Kidney (tissue), 14 donors: Measurements from ENCODE around the gene ACTN1. TPM values are rescaled to one million over a fixed set of nuclear protein-coding genes. Genes with fewer than 3 reads are reported as not detected.

Experiments
- DNase-seq, 5 donors: peaks; one replicate each; pipeline ENCODE4 v3.0.0-alpha.2; 2013 to 2020
- FAIRE-seq: peaks from 2 replicates; lab custom pipeline; 2012; peaks lifted over from hg19 to GRCh38; lab: Jason Lieb, UNC
- H3K27ac ChIP-seq, 2 donors: one replicate each; pipeline ENCODE4 v1.7.0; 2013; ENCODE audit warnings: low read depth in 2 of 2, low read length in 2 of 2, inconsistent platforms in 1 of 2
- H3K27me3 ChIP-seq: one replicate; pipeline ENCODE4 v1.7.1; 2013; ENCODE audit warnings: low read length, inconsistent platforms; ENCODE audit not compliant: control insufficient read depth, insufficient read depth
- H3K36me3 ChIP-seq, 3 donors: one replicate each; pipeline versions ENCODE4 v1.7.0 to v1.7.1; 2013; ENCODE audit warnings: low read length in 3 of 3, control low read depth in 1 of 3, inconsistent platforms in 1 of 3; ENCODE audit not compliant: insufficient read depth in 3 of 3, control insufficient read depth in 2 of 3
- H3K4me1 ChIP-seq, 3 donors: one replicate each; pipeline versions ENCODE4 v1.7.0 to v1.7.1; 2013; ENCODE audit warnings: low read length in 3 of 3, inconsistent platforms in 1 of 3, low read depth in 1 of 3; ENCODE audit not compliant: control insufficient read depth in 2 of 3, insufficient read depth in 2 of 3
- H3K4me3 ChIP-seq, 3 donors: one replicate each; pipeline versions ENCODE4 v1.7.0 to v1.8.1; 2013; ENCODE audit warnings: low read length in 3 of 3, control low read depth in 1 of 3, inconsistent platforms in 1 of 3
- H3K9ac ChIP-seq, 3 donors: one replicate each; pipeline versions ENCODE4 v1.7.0 to v1.7.1; 2013; ENCODE audit warnings: low read length in 3 of 3, control low read depth in 1 of 3, inconsistent platforms in 1 of 3
- H3K9me3 ChIP-seq, 3 donors: one replicate each; pipeline versions ENCODE4 v1.7.0 to v1.7.1; 2013; ENCODE audit warnings: low read length in 3 of 3, control low read depth in 1 of 3, inconsistent platforms in 1 of 3; ENCODE audit not compliant: control insufficient read depth in 2 of 3, insufficient read depth in 1 of 3
- intact Hi-C: fragments of 100-400 bp; cut with DNase I; formaldehyde crosslinking; loops from one replicate; pipeline ENCODE4 v1.11.1; 2022
- polyA plus RNA-seq: library from polyadenylated mRNA; stranded (reverse); fragments of 350-450 nt; fragmentation: Illumina TruSeq; extraction: RNeasy Lipid Tissue Mini Kit (QIAGEN cat#74804); gene quantifications from one replicate; pipeline ENCODE4 v1.2.3, GENCODE V29; 2014; ENCODE audit warnings: low read depth, low replicate concordance; ENCODE audit not compliant: insufficient read depth
- total RNA-seq: library from RNA; stranded (reverse); fragmentation: NEBNext Ultra II Directional; extraction: Animal tissue kit (Norgen Biotek cat#: 25700); gene quantifications from one replicate; pipeline ENCODE4 v1.2.1, GENCODE V29; 2021
- TF ChIP-seq, protein P1 (sequence below): IDR thresholded peaks from 3 replicates; pipeline ENCODE4 v1.5.1; 2012; ENCODE audit warnings: mild to moderate bottlenecking, moderate library complexity, borderline replicate concordance; ENCODE audit not compliant: insufficient read depth; ENCODE audit errors: extremely low read depth
- donor health status: control.
- donor health status: control.
- donor health status: control.
- donor health status: control.
- donor health status: control.
- donor health status: DM: yes; HTN: yes; CAD: no.
- donor health status: Normal renal cell carcinoma (clear cell type).

ACTN1 gene
- total and polyA plus RNA-seq, 2 donors from 2014 or later, result 20.1 to 184 TPM

DNA sequence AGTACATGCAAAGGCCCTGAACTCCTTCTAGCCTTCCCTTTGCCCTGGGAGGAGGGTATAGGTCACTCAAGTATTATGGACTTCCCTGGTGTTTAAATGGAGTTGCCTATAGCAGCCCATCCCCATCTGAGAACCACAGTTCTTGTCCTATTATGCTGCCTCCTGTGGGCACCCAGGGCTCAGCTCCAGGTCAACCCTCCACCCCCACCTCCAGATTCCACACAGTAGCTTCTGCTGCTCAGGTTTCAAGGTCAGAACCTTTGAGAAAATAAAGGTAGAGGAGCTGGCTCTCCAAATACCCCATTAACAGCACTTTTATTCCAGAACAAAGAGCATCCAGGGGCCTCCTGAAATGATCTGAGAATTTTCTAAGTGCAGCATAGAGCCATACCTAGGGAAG, 57.4 kb downstream of the ACTN1 start:
- peaks cover 0 to 5% (median 0%) of the 10 kb centered on the region in 3 donors for H3K4me1 ChIP-seq
- no peak overlapping the region for H3K27ac ChIP-seq
- H3K9ac ChIP-seq, result no peak overlapping the region

DNA sequence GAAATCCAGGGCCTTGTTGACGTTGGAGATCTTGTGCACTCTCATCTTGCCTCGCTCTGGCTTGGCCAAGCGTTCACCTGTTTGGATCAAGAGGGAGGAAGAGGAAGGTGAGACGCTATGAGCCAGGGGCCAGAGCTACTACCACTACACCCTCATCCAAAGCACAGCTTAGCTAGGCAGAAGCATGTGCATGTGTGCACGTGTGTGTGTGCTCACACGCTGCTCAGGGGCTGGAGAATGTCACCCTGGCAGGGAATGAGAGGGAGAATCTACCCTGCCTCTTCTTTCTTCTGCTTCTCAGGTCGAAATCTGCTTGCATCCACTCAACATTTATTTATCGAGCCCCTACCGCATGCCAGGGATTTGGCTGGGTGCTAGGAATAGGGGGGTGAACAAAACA, 58.1 kb downstream of the ACTN1 start:
- Histone ChIP-seq H3K9me3 (peaks cover 0 to 2% (median 0%) of the 10 kb centered on the region in 3 donors), H3K27ac (no peak overlapping the region), H3K4me3 (no peak overlapping the region), H3K36me3 (peaks cover 0 to 5% (median 0%) of the 10 kb centered on the region in 3 donors), H3K4me1 (peaks cover 0 to 5% (median 0%) of the 10 kb centered on the region in 3 donors), H3K9ac (no peak overlapping the region), H3K27me3 (no peaks in the 10 kb centered on the region)
- DNase-seq, result no peak
- no peak for FAIRE-seq
- intact Hi-C loops, result no loop called here
- TF ChIP-seq, protein P1, sequence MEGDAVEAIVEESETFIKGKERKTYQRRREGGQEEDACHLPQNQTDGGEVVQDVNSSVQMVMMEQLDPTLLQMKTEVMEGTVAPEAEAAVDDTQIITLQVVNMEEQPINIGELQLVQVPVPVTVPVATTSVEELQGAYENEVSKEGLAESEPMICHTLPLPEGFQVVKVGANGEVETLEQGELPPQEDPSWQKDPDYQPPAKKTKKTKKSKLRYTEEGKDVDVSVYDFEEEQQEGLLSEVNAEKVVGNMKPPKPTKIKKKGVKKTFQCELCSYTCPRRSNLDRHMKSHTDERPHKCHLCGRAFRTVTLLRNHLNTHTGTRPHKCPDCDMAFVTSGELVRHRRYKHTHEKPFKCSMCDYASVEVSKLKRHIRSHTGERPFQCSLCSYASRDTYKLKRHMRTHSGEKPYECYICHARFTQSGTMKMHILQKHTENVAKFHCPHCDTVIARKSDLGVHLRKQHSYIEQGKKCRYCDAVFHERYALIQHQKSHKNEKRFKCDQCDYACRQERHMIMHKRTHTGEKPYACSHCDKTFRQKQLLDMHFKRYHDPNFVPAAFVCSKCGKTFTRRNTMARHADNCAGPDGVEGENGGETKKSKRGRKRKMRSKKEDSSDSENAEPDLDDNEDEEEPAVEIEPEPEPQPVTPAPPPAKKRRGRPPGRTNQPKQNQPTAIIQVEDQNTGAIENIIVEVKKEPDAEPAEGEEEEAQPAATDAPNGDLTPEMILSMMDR, result no peak

More for the DNA sequence above, 57.4 kb downstream of the ACTN1 start:
- H3K36me3 ChIP-seq, result peaks cover 0 to 5% (median 0%) of the 10 kb centered on the region in 3 donors
- H3K4me3 ChIP-seq, result no peak overlapping the region
- intact Hi-C loops, result no loop called here
- H3K9me3 ChIP-seq, result peaks cover 0 to 6% (median 0%) of the 10 kb centered on the region in 3 donors
- FAIRE-seq, result no peak
- H3K27me3 ChIP-seq, result no peaks in the 10 kb centered on the region
- no peak for DNase-seq
- TF ChIP-seq, protein P1, result no peak

DNA sequence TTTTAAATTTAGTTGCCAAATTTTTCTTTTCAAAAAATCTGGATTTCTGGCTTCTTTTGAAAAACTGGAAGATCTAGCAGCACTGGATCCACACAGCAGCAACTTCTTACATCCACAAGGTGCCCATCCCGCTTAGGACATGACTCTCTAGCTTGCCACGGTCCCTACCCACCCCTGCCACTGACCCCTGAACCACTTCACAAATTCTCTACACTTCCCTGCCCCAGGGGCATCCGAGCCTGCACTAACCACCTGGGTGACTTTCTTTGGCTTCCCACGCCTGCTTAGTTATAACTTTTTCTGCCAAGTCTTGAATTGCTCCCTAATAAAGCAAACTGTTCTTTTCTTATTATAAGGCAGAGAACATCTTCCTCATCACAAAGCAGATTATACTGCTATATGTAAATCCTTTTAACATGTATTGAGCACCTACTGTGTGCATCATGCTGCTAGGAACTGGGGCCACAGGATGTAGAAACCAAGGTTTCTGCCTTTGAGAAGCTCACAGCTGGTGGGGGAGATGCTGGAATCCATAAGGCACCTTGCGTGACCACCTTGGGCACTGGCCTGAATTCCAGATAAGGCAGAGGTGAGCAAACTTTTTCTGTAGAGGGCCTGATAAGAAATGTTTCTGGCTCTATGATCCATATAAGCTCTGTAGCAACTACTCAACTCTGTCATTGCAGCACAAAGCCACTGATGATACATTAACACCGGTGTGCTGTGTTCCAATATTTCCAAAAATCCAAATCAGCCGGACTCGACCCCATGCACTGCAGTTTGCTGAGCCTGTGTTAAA, 59.8 kb downstream of the ACTN1 start:
- H3K27me3 ChIP-seq, result no peaks in the 10 kb centered on the region
- no peak for DNase-seq
- no peaks in the 10 kb centered on the region for H3K9me3 ChIP-seq
- H3K27ac ChIP-seq, result no peak overlapping the region
- H3K9ac ChIP-seq, result no peak overlapping the region
- intact Hi-C loops, result no loop called here
- H3K4me3 ChIP-seq, result no peak overlapping the region
- no peak for FAIRE-seq
- peaks cover 0 to 5% (median 0%) of the 10 kb centered on the region in 3 donors for H3K36me3 ChIP-seq
- TF ChIP-seq, protein P1, result no peak
- peaks cover 0 to 5% (median 0%) of the 10 kb centered on the region in 3 donors for H3K4me1 ChIP-seq
